GM13977 (cell line): ENCODE data around the gene SGCA.

ENCODE experiments used
- DNase-seq: peaks from one replicate; pipeline ENCODE4 v3.0.0; 2012; ENCODE audit warnings: low spot score
- CTCF ChIP-seq: IDR thresholded peaks from 2 replicates; pipeline ENCODE4 v1.5.1; 2012; ENCODE audit warnings: mild to moderate bottlenecking, control low read depth; ENCODE audit not compliant: insufficient read depth; ENCODE audit errors: extremely low read depth, missing control alignments
- in situ Hi-C: fragments of 300-500 bp; cut with MboI; formaldehyde crosslinking; loops from one replicate; pipeline ENCODE4 v1.12.0; 2022; ENCODE audit warnings: low sequenced_read_pairs, low pct_unique_long_range_greater_than_20kb, mixed read lengths, inconsistent platforms; ENCODE audit not compliant: unreplicated experiment

SGCA gene

GRCh38 chr17:50205963-50206505, 40.2 kb downstream of the SGCA start:
- no peak for DNase-seq
- TF ChIP-seq CTCF, result no peak
- in situ Hi-C loops, result no loop called here

GRCh38 chr17:50206604-50207293, 40.9 kb downstream of the SGCA start:
- DNase-seq, result no peak
- no peak for TF ChIP-seq CTCF
- in situ Hi-C loops, result no loop called here

GRCh38 chr17:50207315-50207714, 41.5 kb downstream of the SGCA start:
- TF ChIP-seq CTCF, result no peak
- in situ Hi-C loops, result no loop called here
- no peak for DNase-seq

- DNase-seq, result no peak
- TF ChIP-seq CTCF, result no peak
- in situ Hi-C loops, result no loop called here
These were observed 42.2 kb downstream of the SGCA start for GRCh38 chr17:50207792-50208567.

- TF ChIP-seq CTCF, result no peak
- in situ Hi-C loops, result no loop called here
- DNase-seq, result no peak
These were observed 42.8 kb downstream of the SGCA start for GRCh38 chr17:50208611-50209061.

GRCh38 chr17:50209133-50209471, 43.3 kb downstream of the SGCA start:
- in situ Hi-C loops, result no loop called here
- DNase-seq, result no peak
- no peak for TF ChIP-seq CTCF
